GM21447 (cell line): ENCODE data around the gene PMAIP1.
"Not testable (repeated sequence)": the region's sequence is repeated elsewhere in the genome, so short reads cannot be mapped to it uniquely, and the experiment has no call there.

Experiments used
- ATAC-seq: cut with Tn5 transposase; IDR thresholded peaks from one replicate; pipeline ENCODE4 v1.9.1; 2021; ENCODE audit not compliant: unreplicated experiment

PMAIP1 gene

GRCh38 chr18:59899298-59900221 is at the start of gene PMAIP1:
Gene PMAIP1, plus strand, starts transcription at chr18:59899996. Its CDS starts 182 bp downstream, at chr18:59900178.
- peak; percentile 54 for ATAC-seq

GRCh38 chr18:59851784-59852399 is 47.9 kb upstream of the PMAIP1 start:
- ATAC-seq: no peak

- ATAC-seq: no peak
Observed at GRCh38 chr18:59852548-59852947, 47.2 kb upstream of the PMAIP1 start.

- ATAC-seq: no peak
Observed at GRCh38 chr18:59853380-59853779, 46.4 kb upstream of the PMAIP1 start.

- not testable (repeated sequence) for ATAC-seq
Observed at GRCh38 chr18:59853988-59854387, 45.8 kb upstream of the PMAIP1 start.

GRCh38 chr18:59861009-59861408 is 38.8 kb upstream of the PMAIP1 start:
- ATAC-seq: no peak

- peak; percentile 71 for ATAC-seq
Observed at GRCh38 chr18:59861963-59862819, 37.6 kb upstream of the PMAIP1 start.

GRCh38 chr18:59865241-59865986 is 34.4 kb upstream of the PMAIP1 start:
- ATAC-seq: no peak

- no peak for ATAC-seq
Observed at GRCh38 chr18:59866551-59867269, 33.1 kb upstream of the PMAIP1 start.

GRCh38 chr18:59867337-59868104 is 32.3 kb upstream of the PMAIP1 start:
- no peak for ATAC-seq

GRCh38 chr18:59870623-59871130 is 29.1 kb upstream of the PMAIP1 start:
- no peak for ATAC-seq

GRCh38 chr18:59871711-59872362 is 28.0 kb upstream of the PMAIP1 start:
- no peak for ATAC-seq

- ATAC-seq: no peak
Observed at GRCh38 chr18:59873641-59874040, 26.2 kb upstream of the PMAIP1 start.

- ATAC-seq: no peak
Observed at GRCh38 chr18:59874166-59874565, 25.6 kb upstream of the PMAIP1 start.

GRCh38 chr18:59876310-59876626 is 23.5 kb upstream of the PMAIP1 start:
- peak; percentile 73 for ATAC-seq

- ATAC-seq: no peak
Observed at GRCh38 chr18:59877361-59877760, 22.4 kb upstream of the PMAIP1 start.

- ATAC-seq: peak; percentile 35
Observed at GRCh38 chr18:59878644-59879043, 21.2 kb upstream of the PMAIP1 start.
